ENCODE data around the gene SEC61A1.

The SEC61A1 gene

DNA sequence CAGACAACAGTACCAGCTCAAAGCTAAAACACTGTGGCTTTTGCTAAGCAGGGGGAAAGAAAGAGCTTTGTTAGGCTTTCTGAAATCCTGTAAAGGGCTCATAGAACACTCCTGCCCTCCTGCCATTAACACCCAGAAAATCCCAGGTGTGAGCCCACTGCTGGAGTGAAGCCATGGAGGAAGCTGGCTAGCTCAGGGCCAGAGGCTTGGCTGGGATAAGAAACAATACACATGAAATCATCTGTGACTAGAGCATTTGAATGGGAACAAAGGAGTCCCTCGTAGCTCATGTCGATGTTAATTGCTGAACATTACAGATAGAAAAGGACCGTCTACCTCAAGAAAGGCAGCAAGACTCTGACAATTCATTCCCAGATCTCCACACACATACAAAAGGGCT is 47.9 kb downstream of the SEC61A1 start:
- TF ChIP-seq, protein P1, sequence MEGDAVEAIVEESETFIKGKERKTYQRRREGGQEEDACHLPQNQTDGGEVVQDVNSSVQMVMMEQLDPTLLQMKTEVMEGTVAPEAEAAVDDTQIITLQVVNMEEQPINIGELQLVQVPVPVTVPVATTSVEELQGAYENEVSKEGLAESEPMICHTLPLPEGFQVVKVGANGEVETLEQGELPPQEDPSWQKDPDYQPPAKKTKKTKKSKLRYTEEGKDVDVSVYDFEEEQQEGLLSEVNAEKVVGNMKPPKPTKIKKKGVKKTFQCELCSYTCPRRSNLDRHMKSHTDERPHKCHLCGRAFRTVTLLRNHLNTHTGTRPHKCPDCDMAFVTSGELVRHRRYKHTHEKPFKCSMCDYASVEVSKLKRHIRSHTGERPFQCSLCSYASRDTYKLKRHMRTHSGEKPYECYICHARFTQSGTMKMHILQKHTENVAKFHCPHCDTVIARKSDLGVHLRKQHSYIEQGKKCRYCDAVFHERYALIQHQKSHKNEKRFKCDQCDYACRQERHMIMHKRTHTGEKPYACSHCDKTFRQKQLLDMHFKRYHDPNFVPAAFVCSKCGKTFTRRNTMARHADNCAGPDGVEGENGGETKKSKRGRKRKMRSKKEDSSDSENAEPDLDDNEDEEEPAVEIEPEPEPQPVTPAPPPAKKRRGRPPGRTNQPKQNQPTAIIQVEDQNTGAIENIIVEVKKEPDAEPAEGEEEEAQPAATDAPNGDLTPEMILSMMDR (IDR thresholded peaks at IDR 0.05; ENCODE audit: control insufficient read depth, extremely low read depth, insufficient read depth), result no peak
- H3K4me3 ChIP-seq (ENCODE audit: low read depth, low read length), result no peak overlapping the region
- DNase-seq (ENCODE audit: low read depth), result no peak

DNA sequence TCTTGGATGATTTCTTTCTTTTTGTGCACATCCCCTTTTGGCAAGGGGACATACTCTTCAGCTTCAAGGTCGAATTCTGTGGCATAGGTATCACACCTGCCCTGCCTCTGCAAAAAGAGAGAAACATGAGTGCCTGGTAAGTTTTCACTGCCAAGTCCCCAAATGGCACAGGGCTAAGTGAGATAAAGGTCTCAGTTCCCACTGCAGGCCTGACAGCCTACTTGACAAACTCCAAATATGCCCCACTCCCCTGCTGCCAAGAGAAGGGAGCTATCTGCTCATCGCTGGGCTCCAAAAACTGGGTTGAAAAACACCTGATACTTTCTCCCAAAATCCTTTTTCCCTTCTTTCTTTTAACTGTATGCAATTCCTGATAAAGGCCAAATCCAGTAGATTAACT is 48.4 kb downstream of the SEC61A1 start:
- DNase-seq (ENCODE audit: low read depth), result no peak
- no peak overlapping the region for H3K4me3 ChIP-seq (ENCODE audit: low read depth, low read length)
- TF ChIP-seq, protein P1 (IDR thresholded peaks at IDR 0.05; ENCODE audit: control insufficient read depth, extremely low read depth, insufficient read depth), result no peak

DNA sequence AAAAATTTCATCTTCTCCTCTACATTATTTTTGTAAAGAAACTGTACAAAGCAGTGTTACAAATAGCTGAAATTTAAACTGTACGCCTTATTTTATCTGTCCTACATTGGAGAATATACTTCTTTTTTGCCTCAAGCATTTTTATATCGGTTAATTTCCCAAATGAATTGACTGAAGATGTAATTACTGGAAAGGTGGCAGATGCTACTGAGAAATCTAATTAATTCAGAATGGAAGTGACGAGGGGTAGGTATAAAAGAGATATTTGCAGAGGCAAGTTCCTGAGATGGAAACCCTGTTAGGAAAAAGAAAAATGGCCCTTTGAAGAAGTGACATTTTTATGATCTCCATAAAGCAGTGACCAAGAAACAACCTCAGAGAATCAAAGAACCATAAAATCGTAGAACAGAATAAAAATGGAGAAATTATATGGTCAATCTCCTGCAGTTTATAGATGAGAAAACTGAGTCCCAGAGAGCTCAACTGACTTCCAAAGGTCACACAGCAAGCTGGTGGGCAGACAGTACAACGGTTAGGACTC is 51.0 kb downstream of the SEC61A1 start:
- TF ChIP-seq, protein P1 (IDR thresholded peaks at IDR 0.05; ENCODE audit: control insufficient read depth, extremely low read depth, insufficient read depth), result no peak
- DNase-seq (ENCODE audit: low read depth), result no peak
- no peak overlapping the region for H3K4me3 ChIP-seq (ENCODE audit: low read depth, low read length)

DNA sequence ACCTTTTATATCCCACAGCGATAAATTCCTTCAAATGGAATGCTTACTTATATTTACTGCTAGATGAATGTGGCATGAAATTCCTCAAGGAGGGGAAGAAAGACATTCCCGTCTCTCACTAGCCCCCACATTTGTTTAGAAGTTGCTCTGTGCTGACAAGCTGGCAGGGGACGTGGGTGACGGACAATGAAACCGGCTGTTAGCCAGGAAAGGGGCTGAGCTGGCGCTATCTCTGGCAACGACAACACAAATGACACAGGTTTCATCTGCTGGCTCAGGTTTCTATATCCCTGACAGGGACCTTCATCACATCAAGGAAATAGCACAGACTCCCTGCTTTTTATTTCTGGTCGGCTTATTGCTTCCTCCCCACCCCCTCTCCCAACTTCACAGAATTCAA is 55.6 kb downstream of the SEC61A1 start:
- no peak overlapping the region for H3K4me3 ChIP-seq (ENCODE audit: low read depth, low read length)
- DNase-seq (ENCODE audit: low read depth), result peak; percentile 43
- TF ChIP-seq, protein P1 (IDR thresholded peaks at IDR 0.05; ENCODE audit: control insufficient read depth, extremely low read depth, insufficient read depth), result no peak

DNA sequence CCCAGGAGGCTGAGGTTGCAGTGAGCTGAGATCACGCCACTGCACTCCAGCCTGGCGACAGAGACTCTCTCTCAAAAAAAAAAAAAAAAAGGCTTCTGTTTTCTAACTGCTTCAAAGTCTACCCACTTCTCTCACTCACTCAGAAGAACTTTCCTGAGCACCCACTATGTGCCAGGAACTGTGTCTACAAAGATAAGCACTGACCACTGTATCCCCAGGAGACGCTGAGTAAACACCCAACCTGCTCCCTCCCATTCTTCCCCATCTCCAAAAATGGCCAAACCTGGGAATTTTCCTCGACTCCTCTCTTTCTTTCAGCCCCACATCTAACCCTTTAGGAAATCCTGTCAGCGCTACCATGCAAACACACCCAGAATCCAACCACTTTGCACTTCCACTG is 58.9 kb downstream of the SEC61A1 start:
- TF ChIP-seq, protein P1 (IDR thresholded peaks at IDR 0.05; ENCODE audit: control insufficient read depth, extremely low read depth, insufficient read depth), result no peak
- DNase-seq (ENCODE audit: low read depth), result no peak
- H3K4me3 ChIP-seq (ENCODE audit: low read depth, low read length), result no peak overlapping the region

DNA sequence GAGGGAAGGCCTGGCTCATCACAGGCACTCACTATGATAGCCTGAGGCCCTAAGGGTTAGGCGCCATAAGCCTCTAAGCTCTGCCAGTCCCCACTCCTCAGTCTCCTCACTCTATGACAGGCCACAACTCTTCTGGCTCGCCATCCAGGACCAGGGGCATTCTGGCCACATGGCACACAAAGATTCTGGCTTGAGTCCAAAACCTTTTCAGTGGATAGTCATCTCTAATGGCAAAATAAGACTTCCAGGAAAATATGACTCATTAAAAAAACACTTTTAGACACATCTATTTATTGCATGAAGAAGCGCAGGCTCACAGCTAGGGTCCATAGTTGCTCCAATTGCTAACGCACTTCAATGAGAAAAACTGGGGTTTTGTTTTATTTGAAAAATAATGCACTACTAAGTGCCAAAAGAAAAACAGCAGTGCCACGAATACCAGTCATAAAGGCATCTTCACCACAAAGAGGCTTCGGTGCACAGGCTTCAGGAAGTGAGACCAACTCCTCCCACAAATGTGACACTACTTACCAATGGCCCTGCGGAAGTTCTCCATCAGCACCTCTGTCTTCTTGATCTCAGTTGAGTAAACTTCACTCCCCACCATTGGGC is 60.2 kb downstream of the SEC61A1 start:
- TF ChIP-seq, protein P1 (IDR thresholded peaks at IDR 0.05; ENCODE audit: control insufficient read depth, extremely low read depth, insufficient read depth), result no peak
- no peak overlapping the region for H3K4me3 ChIP-seq (ENCODE audit: low read depth, low read length)
- no peak for DNase-seq (ENCODE audit: low read depth)
